Activated naive CD4-positive, alpha-beta T cell treated with anti-CD3 and anti-CD28 coated beads, Interleukin-2, amount 10 ng/mL, durations not matched to agents 7 days and 5 days (primary cell): ENCODE results near the gene PIGX.
"Not testable (repeated sequence)": the region's sequence is repeated elsewhere in the genome, so short reads cannot be mapped to it uniquely, and the experiment has no call there.

Source experiments
- CTCF ChIA-PET: fragments of 350-600 bp; sonication (Branson Sonifier 250); formaldehyde crosslinking; loops from one replicate; lab custom pipeline; 2021; ENCODE audit warnings: antibody characterized with exemption; lab: Charles Lee
- DNase-seq: peaks from one replicate; pipeline ENCODE4 v3.0.0-alpha.2; 2020
- H3K27ac Mint-ChIP-seq: one replicate; pipeline ENCODE4 v1.8.0; 2021; ENCODE audit warnings: mild to moderate bottlenecking, moderate library complexity, mixed read lengths
- H3K27me3 Mint-ChIP-seq: one replicate; pipeline ENCODE4 v1.8.0; 2021; ENCODE audit warnings: mild to moderate bottlenecking, mixed read lengths
- H3K36me3 Mint-ChIP-seq: one replicate; pipeline ENCODE4 v1.8.0; 2021; ENCODE audit warnings: mixed read lengths
- H3K4me1 Mint-ChIP-seq: one replicate; pipeline ENCODE4 v1.8.0; 2021; ENCODE audit warnings: mixed read lengths
- H3K4me3 Mint-ChIP-seq: one replicate; pipeline ENCODE4 v1.8.0; 2021; ENCODE audit warnings: mild to moderate bottlenecking, moderate library complexity, mixed read lengths
- H3K9me3 Mint-ChIP-seq: one replicate; pipeline ENCODE4 v1.8.0; 2021; ENCODE audit warnings: mixed read lengths

Gene PIGX

GRCh38 chr3:196717162-196717561, 5.0 kb downstream of the PIGX start:
- DNase-seq, H3K27me3 Mint-ChIP-seq, CTCF ChIA-PET, H3K27ac Mint-ChIP-seq, H3K4me3 Mint-ChIP-seq, H3K9me3 Mint-ChIP-seq: not testable (repeated sequence)
- Mint-ChIP-seq H3K36me3 (peaks cover 32% of the 10 kb centered on the region), H3K4me1 (peaks cover 25% of the 10 kb centered on the region)

- Mint-ChIP-seq H3K9me3 (no peaks in the 10 kb centered on the region), H3K4me1 (peaks cover 8% of the 10 kb centered on the region), H3K36me3 (peaks cover 42% of the 10 kb centered on the region), H3K27me3 (no peaks in the 10 kb centered on the region), H3K27ac (no peak overlapping the region), H3K4me3 (no peak overlapping the region)
- DNase-seq = no peak
- CTCF ChIA-PET = no interaction called here
Measured at GRCh38 chr3:196721097-196721496, 8.9 kb downstream of the PIGX start.

- Mint-ChIP-seq H3K4me3 (no peak overlapping the region), H3K27ac (peak overlapping the region; percentile 26), H3K9me3 (no peaks in the 10 kb centered on the region), H3K36me3 (peaks cover 36% of the 10 kb centered on the region), H3K27me3 (no peaks in the 10 kb centered on the region), H3K4me1 (peaks cover 18% of the 10 kb centered on the region)
- CTCF ChIA-PET = no interaction called here
- no peak for DNase-seq
Measured at GRCh38 chr3:196726788-196727675, 14.9 kb downstream of the PIGX start.

- Mint-ChIP-seq H3K27me3 (no peaks in the 10 kb centered on the region), H3K4me3 (no peak overlapping the region), H3K9me3 (no peaks in the 10 kb centered on the region), H3K36me3 (peaks cover 25% of the 10 kb centered on the region), H3K4me1 (peaks cover 11% of the 10 kb centered on the region), H3K27ac (no peak overlapping the region)
- CTCF ChIA-PET = no interaction called here
- no peak for DNase-seq
Measured at GRCh38 chr3:196735751-196736150, 23.6 kb downstream of the PIGX start.

GRCh38 chr3:196736670-196737374, 24.6 kb downstream of the PIGX start:
- no peak for DNase-seq
- H3K4me1 Mint-ChIP-seq = peaks cover 20% of the 10 kb centered on the region
- H3K27ac Mint-ChIP-seq = no peak overlapping the region
- H3K36me3 Mint-ChIP-seq = peaks cover 23% of the 10 kb centered on the region
- H3K4me3 Mint-ChIP-seq = no peak overlapping the region
- H3K9me3 Mint-ChIP-seq = no peaks in the 10 kb centered on the region
- no peaks in the 10 kb centered on the region for H3K27me3 Mint-ChIP-seq
- CTCF ChIA-PET = no interaction called here

GRCh38 chr3:196737655-196738054, 25.5 kb downstream of the PIGX start:
- no peaks in the 10 kb centered on the region for H3K9me3 Mint-ChIP-seq
- CTCF ChIA-PET = no interaction called here
- no peaks in the 10 kb centered on the region for H3K27me3 Mint-ChIP-seq
- H3K36me3 Mint-ChIP-seq = peaks cover 23% of the 10 kb centered on the region
- DNase-seq = no peak
- H3K27ac Mint-ChIP-seq = no peak overlapping the region
- H3K4me1 Mint-ChIP-seq = peaks cover 21% of the 10 kb centered on the region
- H3K4me3 Mint-ChIP-seq = no peak overlapping the region

GRCh38 chr3:196739671-196740480, 27.7 kb downstream of the PIGX start, which contains the start of gene PAK2:
Gene PAK2 (plus strand): TSS chr3:196739857. CDS start chr3:196782647, 42,790 bp downstream.
- Mint-ChIP-seq H3K4me1 (peaks cover 30% of the 10 kb centered on the region), H3K36me3 (peaks cover 20% of the 10 kb centered on the region)

GRCh38 chr3:196740481-196741248, 28.5 kb downstream of the PIGX start:
- DNase-seq = peak; percentile 48
- Mint-ChIP-seq H3K27ac (peak overlapping the region; percentile 100), H3K27me3 (no peaks in the 10 kb centered on the region), H3K36me3 (peaks cover 16% of the 10 kb centered on the region), H3K9me3 (no peaks in the 10 kb centered on the region), H3K4me3 (peak overlapping the region; percentile 100), H3K4me1 (peaks cover 30% of the 10 kb centered on the region)
- CTCF ChIA-PET = interaction anchor here (0.8 to 1.3 kb wide), 4 partner anchors 55 to 212 kb away, joined by 3 to 6 read pairs (median 4); no protein-coding TSS in a partner anchor

More at GRCh38 chr3:196739671-196740480, 27.7 kb downstream of the PIGX start, which contains the start of gene PAK2:
- H3K4me3 Mint-ChIP-seq = peak within 1 kb of the TSS; percentile 100
- H3K27me3 Mint-ChIP-seq = no peaks in the 10 kb centered on the region
- H3K27ac Mint-ChIP-seq = peak within 1 kb of the TSS; percentile 100
- DNase-seq = peak; percentile 93
- CTCF ChIA-PET = interaction anchor here (1.0 to 1.3 kb wide), 3 partner anchors 96 to 211 kb away, joined by 3 to 6 read pairs (median 4); no protein-coding TSS in a partner anchor
- no peaks in the 10 kb centered on the region for H3K9me3 Mint-ChIP-seq

GRCh38 chr3:196741249-196741889, 29.2 kb downstream of the PIGX start:
- CTCF ChIA-PET = no interaction called here
- H3K4me3 Mint-ChIP-seq = peak overlapping the region; percentile 100
- no peak for DNase-seq
- no peaks in the 10 kb centered on the region for H3K27me3 Mint-ChIP-seq
- H3K27ac Mint-ChIP-seq = peak overlapping the region; percentile 100
- peaks cover 30% of the 10 kb centered on the region for H3K4me1 Mint-ChIP-seq
- H3K36me3 Mint-ChIP-seq = peaks cover 20% of the 10 kb centered on the region
- H3K9me3 Mint-ChIP-seq = no peaks in the 10 kb centered on the region

GRCh38 chr3:196743569-196743968, 31.4 kb downstream of the PIGX start:
- H3K27ac Mint-ChIP-seq, DNase-seq, H3K9me3 Mint-ChIP-seq, H3K4me3 Mint-ChIP-seq, CTCF ChIA-PET, H3K27me3 Mint-ChIP-seq: not testable (repeated sequence)
- Mint-ChIP-seq H3K4me1 (peaks cover 36% of the 10 kb centered on the region), H3K36me3 (peaks cover 24% of the 10 kb centered on the region)

GRCh38 chr3:196749125-196749524, 36.9 kb downstream of the PIGX start:
- peaks cover 7% of the 10 kb centered on the region for H3K9me3 Mint-ChIP-seq
- no peak overlapping the region for H3K4me3 Mint-ChIP-seq
- no peak for DNase-seq
- H3K36me3 Mint-ChIP-seq = peaks cover 56% of the 10 kb centered on the region
- no peak overlapping the region for H3K27ac Mint-ChIP-seq
- no peaks in the 10 kb centered on the region for H3K27me3 Mint-ChIP-seq
- CTCF ChIA-PET = no interaction called here
- peaks cover 21% of the 10 kb centered on the region for H3K4me1 Mint-ChIP-seq

- CTCF ChIA-PET = no interaction called here
- peaks cover 34% of the 10 kb centered on the region for H3K4me1 Mint-ChIP-seq
Measured at GRCh38 chr3:196753201-196753600, 41.0 kb downstream of the PIGX start.

More at GRCh38 chr3:196753201-196753600, 41.0 kb downstream of the PIGX start:
- no peak overlapping the region for H3K27ac Mint-ChIP-seq
- H3K9me3 Mint-ChIP-seq = peaks cover 30% of the 10 kb centered on the region
- no peak for DNase-seq
- no peak overlapping the region for H3K4me3 Mint-ChIP-seq
- H3K27me3 Mint-ChIP-seq = no peaks in the 10 kb centered on the region
- peaks cover 80% of the 10 kb centered on the region for H3K36me3 Mint-ChIP-seq
